HG03025 (cell line): ENCODE results near the gene QRFPR.
A peak's percentile ranks its signal among the peaks of the same experiment; 100 is the strongest.
"Not testable (repeated sequence)": the region's sequence is repeated elsewhere in the genome, so short reads cannot be mapped to it uniquely, and the experiment has no call there.

ENCODE experiments used
- ATAC-seq: cut with Tn5 transposase; IDR thresholded peaks from one replicate; pipeline ENCODE4 v1.9.1; 2021; ENCODE audit warnings: mild to moderate bottlenecking, moderate library complexity; ENCODE audit not compliant: unreplicated experiment, low FRiP score

QRFPR gene

DNA sequence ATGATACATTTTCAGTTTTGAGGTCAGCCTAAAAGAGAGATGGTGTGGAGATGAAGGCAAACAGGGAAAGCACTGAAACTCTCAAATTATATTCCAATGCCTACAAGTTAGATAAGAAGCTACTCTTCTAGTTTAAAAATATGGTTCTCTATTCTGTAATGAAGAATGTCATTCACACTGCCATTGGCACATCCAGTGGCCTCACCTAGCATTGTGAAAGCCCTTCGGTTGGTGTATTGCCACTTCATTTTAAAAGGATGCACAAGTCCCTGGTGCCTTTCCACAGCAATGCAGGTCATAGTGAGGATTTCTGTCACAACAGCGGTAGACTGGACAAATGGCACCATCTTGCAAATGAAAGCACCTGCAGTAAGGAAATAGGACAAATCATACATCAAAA lies 40.6 kb downstream of the QRFPR start:
- ATAC-seq, result no peak

DNA sequence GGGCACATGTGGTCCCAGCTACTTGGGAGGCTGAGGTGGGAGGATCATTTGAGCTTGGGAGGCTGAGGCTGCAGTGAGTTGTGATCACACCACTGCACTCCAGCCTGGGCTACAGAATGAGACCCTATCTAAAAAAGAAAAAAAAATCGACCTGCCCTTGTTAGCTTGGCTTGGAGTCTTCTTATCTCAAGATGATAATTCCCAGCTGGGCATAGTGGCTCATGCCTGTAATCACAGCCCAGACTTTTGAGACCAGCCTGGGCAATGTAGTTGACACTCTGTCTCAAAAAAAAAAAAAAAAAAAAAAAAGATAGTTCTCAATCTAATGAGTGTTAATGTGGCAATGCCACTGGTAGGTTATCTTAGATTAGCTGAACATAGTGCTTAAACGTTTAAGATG lies 41.0 kb downstream of the QRFPR start:
- no peak for ATAC-seq

DNA sequence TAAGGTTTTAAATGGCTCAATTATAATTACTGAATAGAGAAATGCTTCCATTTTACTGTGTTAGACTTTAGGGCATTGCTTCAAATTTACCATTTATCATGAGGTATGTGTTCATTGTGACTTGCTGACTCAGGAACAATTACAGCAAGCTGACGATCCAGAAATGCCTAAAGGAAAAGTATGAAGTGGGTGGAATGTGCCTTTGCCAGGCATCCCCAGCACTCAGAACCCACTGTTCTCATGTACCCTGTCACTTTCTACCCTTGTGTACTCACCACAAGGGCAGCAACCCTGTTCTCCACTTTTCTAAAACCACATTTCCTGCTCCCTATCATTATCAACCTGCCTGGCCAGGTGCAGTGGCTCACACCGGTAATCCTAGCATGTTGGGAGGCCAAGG lies 41.5 kb downstream of the QRFPR start:
- no peak for ATAC-seq

DNA sequence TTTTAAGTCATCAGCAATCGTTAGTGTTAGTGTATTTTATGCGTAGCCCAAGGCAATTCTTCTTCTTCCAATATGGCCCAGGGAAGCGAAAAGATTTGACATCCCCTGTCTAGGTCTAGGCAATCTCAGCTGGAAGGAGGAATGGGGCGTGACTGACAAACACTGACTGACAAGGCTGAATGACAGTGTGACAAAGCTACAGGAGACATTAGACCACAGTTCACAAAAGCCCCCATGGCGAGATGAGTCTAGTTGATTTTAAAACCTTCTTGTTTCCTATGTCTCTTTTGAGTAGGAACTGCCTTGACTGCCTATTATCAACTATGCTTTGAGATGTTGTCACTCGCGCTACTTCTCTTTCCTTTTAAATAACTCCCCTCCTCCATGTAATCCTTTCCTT lies 42.3 kb downstream of the QRFPR start:
- no peak for ATAC-seq

DNA sequence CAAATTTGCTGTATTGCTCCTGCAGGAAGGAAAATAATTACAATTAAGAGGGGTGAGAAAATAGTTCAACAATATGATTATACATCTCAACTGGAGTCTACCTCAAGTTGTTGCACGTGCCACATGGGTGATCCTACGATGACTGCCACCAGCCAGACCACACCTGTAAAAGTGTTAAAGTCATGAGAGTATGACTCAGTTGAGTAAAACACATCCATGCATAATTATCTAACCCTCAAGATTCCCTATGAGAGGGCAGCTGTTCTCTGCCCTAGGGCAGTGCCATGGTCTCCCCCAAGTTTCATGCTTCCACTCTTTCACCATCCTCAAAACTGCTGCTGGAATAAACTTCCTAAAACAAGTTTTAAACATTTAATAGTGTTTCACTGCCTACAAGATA lies 44.1 kb downstream of the QRFPR start:
- ATAC-seq, result no peak

DNA sequence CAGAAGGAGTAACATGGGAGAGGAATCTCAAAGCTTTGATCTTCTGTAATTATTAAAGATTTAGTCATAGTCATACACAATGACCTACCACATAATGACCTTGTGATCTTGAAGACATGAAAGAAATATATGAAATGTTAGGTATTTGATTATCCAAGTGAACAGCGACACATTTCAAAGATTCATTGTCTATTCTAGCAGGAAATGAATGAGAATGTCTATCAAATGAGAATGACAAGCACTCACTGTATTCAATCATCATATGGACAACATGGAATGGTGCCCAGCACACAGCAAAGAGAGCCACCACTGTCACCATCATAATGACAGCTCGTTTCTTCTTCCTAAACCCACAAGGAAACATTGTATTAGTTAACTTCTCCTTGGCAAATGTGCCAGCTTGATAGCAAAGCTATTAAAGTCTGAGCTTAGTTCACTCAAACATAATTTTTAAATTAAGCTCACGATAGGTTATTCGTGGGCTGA lies 50.6 kb downstream of the QRFPR start:
- ATAC-seq, result no peak

DNA sequence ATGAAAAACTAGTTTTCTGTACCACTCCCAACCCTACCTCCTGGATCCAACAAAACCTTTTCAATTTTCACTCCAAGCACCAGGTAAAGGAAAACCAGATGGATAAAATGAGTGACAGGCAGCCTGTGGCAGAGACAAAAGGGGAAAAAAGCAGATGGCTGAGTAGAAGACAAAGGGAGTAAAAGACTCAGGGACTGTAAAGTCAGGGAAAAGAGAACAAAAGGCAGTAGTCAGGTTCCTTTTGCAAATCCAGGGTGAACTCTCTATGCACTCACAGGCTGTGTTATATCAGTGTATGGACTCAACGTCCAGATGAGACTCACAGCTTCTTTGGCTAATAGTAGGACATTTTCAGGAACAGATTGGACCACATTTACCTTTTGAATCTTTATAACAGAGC lies 54.2 kb downstream of the QRFPR start:
- ATAC-seq, result no peak

DNA sequence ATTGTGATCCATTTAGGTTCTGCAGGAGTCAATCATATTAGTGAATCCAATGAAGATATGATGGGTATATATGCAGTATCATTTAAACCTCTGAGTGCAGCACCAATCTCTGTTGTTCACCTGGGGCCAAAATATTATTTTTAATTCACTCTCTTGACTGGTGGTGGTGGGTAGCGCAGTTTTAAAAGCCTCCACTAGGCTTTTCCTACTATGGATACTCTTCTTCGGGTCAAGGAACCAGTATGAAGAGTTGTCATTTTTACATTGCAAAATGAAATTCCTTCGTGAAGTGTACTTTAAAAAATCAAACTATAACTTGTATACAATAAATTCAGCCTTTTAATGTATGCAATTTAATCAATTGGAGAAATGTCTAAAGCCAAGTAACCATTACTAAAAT lies 56.5 kb downstream of the QRFPR start:
- ATAC-seq, result no peak

DNA sequence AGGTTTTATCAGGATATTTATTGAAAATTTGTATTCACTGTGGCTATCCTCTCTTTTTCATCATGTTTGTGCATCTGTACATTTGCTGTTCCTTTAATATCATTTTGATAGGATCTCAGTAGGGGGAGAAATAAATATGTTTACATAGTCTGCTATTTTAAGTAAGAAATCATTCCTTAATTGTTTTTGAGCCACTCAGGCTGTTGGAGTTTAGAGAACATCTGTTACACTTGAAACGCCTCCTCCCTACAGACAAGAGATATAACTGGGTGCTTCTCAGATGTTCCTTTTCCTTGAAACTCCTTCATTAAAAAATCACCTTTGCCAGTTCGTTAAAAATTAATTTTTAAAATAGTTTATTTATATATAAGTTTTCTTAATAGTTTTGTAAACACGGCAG lies 59.4 kb downstream of the QRFPR start:
- no peak for ATAC-seq

DNA sequence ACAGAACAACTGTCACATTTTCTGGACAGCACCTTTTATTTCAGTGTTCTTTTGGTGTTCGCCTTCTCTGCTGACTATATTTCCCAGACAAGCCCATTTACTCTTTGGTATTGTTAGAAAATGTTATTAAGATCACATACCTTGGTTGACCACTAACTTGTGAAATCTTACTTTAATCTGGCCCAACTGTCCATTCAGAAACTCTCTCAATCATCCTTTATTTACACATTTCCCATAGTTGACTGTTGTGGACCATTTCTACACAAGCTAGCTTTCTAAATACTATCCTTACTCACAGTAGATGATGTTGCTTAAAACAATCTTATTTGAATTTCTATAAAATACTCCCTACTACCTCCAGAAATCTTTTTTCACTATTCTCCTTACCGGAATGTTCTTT lies 64.7 kb downstream of the QRFPR start:
- no peak for ATAC-seq

DNA sequence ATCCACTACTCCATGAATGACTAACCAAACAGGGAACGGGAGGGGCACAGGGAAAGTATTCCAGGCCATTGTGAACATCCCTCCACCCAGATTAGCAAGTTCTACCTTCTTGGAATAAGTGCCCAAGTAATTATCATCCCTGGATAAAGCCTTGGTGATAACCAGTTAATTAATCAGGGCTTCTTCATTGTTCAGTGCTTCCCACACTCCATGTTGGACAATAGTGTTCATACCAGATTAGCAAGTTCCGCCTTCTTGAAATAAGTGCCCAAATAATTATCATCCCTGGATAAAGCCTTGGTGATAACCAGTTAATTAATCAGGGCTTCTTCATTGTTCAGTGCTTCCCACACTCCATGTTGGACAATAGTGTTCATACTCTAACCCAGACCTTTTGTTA lies 67.4 kb downstream of the QRFPR start:
- not testable (repeated sequence) for ATAC-seq

DNA sequence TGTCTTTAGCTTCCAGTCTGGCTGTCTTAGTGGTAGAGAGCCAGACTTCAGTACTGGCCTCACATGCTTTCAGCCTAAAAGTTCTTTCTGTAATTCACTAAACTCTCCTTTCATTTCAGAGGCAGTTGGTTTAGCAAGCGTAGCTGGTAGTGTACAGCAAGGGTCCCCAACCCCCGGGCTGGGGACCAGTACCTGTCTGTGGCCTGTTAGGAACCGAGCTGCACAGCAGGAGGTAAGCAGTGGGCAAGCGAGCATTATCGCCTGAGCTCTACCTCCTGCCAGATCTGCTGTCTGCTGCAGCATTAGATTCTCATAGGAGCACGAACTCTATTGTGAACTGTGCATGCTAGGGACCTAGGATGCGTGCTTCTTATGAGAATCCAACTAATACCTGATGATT lies 72.0 kb downstream of the QRFPR start:
- ATAC-seq, result no peak

DNA sequence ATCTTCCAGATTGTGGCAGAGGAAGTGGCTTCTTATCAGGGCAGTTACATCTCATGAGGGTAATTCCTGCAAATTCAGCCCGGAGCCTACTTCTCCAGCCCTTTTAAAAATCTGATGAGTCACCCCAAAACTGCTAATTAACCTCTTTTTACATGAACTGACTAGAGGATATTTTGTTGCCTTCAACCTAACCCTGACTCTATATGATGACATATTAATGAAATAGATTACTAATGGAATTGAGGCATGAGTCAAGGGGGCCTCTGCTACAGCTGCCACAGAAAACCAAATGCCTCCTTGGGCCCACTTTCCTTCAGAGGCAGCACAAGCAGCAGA lies 72.5 kb downstream of the QRFPR start:
- ATAC-seq, result no peak

DNA sequence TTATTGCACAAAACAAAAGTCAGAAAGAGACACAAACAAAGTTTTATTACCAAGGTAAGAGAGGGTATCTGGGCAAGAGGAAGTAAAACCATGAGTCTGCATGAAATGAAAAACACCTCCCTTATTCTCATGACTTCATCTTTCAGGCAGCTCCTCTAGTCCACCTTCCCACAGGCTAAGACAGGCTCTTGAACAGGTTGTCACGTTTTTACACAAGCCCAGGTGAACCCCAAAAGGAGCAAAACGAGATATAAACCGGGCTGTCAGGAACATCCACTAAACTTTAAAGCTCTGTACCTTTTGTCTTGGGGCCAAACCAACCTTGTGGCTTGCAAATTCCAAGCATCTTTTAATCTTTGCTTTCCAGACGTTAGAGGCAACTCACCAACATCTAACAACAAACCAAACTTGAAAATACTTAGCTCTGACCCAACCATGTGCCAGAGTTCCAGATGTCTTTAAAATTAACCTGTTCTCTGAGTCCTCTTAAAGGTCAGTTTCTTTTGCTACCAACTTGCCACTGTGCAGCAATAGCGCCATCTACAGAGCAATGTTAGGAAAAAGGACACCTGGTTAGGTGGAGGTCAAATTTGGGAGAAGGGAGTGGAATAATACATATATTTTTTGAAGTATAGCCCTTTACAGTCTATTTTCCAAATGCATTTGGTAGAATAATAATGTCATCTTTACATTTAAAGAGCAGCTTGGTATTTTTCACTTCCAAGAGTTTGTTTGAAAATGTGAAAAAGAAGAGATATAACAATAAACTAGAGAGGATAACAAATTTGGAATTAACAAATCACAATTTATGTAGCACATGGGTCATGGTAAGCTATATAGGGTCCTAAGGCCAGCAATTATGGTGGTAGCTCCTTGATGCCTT lies 73.1 kb downstream of the QRFPR start:
- ATAC-seq, result peak; percentile 95

DNA sequence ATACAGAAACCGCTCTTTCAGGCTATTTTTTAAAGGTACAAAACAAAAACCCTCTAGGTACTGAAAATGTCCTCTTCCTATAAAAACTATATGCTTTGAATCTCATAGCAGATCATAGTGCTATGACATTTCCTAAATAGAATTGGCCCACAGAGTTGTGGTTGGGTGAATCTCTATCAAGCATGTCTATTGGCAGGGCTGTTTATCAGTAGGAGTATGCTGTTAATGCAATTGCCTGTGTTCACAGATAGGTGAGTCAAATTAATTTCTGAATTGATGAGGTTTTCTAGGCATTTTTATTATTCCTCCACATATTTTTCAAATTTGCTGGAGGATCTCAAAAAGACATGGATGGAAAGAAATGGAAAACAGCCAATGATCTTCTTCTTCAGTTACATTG lies 73.9 kb downstream of the QRFPR start:
- no peak for ATAC-seq

DNA sequence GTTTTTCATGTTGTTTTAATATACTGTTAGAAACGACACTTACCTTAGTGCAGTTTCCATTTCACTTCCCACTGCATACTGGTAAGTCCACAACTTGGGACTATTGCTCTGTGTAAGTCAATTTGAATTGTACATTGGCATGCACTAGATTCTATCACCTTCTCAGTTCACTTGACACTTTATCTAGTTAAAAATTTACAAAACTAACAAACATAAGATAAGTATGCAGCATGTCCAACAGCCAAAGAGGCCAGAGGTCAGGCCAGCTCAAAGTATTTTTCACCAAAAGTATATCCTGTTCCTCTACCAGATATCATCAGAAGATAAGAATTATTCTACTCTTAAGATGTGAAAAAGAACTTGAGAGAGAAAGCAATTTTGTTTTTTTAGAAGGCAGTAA lies 75.9 kb downstream of the QRFPR start:
- ATAC-seq, result no peak

DNA sequence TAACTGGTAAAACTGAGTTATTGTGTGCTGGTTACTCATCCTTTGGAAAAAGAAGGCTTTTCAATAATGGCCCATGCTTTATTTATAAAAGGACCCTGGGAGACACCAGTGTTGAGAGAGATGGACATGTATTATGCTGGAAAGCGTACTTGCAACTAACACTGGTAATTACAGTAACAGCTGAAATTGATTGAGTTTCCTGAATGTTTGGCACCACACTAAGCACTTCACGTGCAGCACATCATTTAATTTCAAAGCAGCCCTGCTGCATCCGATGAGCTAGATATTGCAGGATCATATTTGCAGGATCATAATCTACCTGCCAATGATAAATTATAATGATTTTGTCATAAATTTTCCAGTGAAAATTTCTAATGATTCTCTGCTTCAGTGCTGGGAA lies 81.5 kb downstream of the QRFPR start:
- no peak for ATAC-seq

DNA sequence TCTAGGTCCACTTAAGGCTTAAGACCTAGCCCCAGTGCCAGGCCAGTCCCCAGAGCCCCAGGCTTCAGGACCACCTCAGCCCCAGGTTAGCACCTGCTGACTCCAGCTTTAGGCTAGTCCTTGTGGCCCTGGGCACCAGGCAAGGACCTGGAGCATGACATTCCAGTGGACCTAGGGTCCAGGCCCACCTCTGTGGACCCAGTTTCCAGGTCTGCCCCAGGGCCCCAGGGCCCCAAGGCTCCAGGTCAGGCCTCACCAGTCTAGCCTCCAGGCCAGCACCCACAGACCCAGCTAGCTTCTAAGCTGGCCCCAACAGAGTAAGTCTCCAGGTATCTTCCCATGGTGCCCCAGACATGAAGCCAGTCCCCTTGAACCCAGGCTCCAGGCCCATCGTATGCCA lies 97.5 kb downstream of the QRFPR start:
- ATAC-seq, result no peak

DNA sequence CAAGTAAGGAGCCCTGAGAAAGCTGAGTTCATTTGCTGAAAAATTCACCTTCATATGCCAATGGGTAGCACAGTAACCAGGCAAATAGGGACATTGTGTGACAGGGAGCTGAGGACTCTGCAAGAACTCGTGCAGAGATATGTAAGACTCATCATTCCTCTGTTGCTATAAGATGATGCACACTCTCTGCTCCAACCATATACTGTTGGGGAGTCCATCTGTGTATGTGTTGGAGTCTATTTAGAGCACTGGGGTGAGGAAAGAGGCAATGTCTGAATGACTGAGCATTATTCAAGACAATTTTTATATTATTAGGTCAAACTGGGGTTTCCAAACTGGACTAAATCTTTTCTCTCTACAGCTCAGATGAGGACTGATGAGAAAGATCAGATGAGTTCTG lies 100.4 kb downstream of the QRFPR start:
- no peak for ATAC-seq

DNA sequence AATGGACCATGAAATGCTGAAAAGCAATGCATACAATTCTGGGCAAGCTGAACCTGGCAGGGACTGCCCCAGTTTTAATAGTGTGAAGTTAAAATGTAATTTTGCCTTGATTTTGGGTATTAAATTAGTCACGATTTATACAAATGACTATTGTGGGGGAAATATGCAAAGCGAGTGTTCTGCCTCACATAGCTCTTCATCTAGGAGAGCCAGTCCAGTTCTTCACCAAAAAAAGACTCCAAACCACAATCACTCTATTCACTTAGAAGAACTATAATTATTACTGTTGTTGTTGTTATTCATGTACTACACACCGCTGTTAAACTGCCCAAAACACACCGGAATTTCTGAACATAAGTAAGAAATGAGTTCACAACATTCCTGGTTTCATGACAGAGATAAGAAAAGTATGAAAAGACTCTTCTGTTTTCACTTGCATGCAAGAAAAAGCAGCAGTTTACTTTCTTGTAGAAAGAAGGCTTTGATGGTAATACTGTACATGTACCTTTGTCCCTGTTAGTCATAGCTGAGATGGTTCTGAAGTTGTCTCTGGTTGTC lies 101.9 kb downstream of the QRFPR start:
- peak; percentile 76 for ATAC-seq
